Keratinocyte (primary cell): ENCODE data around the gene ISG20L2.

Experiments used
- EZH2 ChIP-seq: IDR thresholded peaks from one replicate; pipeline ENCODE4 v1.6.1; 2012; ENCODE audit warnings: inconsistent platforms, mild to moderate bottlenecking, low read length, moderate library complexity
- TF ChIP-seq, protein P1 (sequence below), 3 experiments: IDR thresholded peaks in 1 of 3; conservative IDR thresholded peaks in 1 of 3; optimal IDR thresholded peaks in 1 of 3; 2 replicates in 2 of 3; 3 replicates in 1 of 3; pipeline versions ENCODE3 to v1.5.1; 2011; ENCODE audit warnings: low read length in 3 of 3, mild to moderate bottlenecking in 3 of 3, moderate library complexity in 2 of 3, control low read depth in 1 of 3, inconsistent platforms in 1 of 3; ENCODE audit not compliant: insufficient read depth in 2 of 3; ENCODE audit errors: extremely low read depth in 1 of 3

DNA sequence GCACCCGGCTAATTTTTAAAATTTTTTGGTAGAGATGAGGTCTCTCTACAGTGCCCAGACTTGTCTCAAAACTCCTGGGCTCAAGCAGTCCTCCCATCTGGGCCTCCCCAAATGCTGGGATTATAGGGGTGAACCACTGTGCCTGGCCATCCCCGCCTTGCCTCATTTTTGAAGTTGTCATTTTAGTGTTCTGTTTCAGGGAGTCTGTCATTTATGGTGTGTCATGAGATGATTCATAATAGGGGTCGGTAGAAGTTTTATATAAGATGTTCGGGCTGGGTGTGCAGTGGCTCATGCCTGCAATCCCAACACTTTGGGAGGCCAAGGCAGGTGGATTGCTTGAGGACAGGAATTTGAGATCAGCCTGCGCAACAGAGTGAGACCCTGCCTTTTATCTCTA, 47.2 kb upstream of the ISG20L2 start:
- TF ChIP-seq, protein P1, sequence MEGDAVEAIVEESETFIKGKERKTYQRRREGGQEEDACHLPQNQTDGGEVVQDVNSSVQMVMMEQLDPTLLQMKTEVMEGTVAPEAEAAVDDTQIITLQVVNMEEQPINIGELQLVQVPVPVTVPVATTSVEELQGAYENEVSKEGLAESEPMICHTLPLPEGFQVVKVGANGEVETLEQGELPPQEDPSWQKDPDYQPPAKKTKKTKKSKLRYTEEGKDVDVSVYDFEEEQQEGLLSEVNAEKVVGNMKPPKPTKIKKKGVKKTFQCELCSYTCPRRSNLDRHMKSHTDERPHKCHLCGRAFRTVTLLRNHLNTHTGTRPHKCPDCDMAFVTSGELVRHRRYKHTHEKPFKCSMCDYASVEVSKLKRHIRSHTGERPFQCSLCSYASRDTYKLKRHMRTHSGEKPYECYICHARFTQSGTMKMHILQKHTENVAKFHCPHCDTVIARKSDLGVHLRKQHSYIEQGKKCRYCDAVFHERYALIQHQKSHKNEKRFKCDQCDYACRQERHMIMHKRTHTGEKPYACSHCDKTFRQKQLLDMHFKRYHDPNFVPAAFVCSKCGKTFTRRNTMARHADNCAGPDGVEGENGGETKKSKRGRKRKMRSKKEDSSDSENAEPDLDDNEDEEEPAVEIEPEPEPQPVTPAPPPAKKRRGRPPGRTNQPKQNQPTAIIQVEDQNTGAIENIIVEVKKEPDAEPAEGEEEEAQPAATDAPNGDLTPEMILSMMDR (optimal IDR thresholded peaks at IDR 0.05 in 1 of 3, IDR thresholded peaks at IDR 0.05 in 1 of 3, conservative IDR thresholded peaks at IDR 0.05 in 1 of 3; ENCODE audit: extremely low read depth in 1 of 3, insufficient read depth in 2 of 3, low read length in 3 of 3) = no peak
- TF ChIP-seq EZH2 = no peak
